Measurements from ENCODE around the gene PCCA.
"Not testable (repeated sequence)": the region's sequence is repeated elsewhere in the genome, so short reads cannot be mapped to it uniquely, and the experiment has no call there.

The PCCA gene

GRCh38 chr13:100545684-100546061, 456.8 kb downstream of the PCCA start:
- no peak for DNase-seq (ENCODE audit: low spot score)

GRCh38 chr13:100546713-100547405, 458.0 kb downstream of the PCCA start:
- DNase-seq (ENCODE audit: low spot score), result no peak

GRCh38 chr13:100547791-100548201, 458.9 kb downstream of the PCCA start:
- DNase-seq (ENCODE audit: low spot score), result no peak

- no peak for DNase-seq (ENCODE audit: low spot score)
Observed at GRCh38 chr13:100549316-100549715, 460.4 kb downstream of the PCCA start.

GRCh38 chr13:100552755-100553154, 463.9 kb downstream of the PCCA start:
- no peak for DNase-seq (ENCODE audit: low spot score)

GRCh38 chr13:100559886-100560285, 471.0 kb downstream of the PCCA start:
- DNase-seq (ENCODE audit: low spot score), result no peak

- no peak for DNase-seq (ENCODE audit: low spot score)
Observed at GRCh38 chr13:100560498-100561157, 471.7 kb downstream of the PCCA start.

GRCh38 chr13:100561158-100561499, 472.2 kb downstream of the PCCA start:
- DNase-seq (ENCODE audit: low spot score), result no peak

GRCh38 chr13:100561599-100562204, 472.8 kb downstream of the PCCA start:
- no peak for DNase-seq (ENCODE audit: low spot score)

GRCh38 chr13:100563779-100564178, 474.9 kb downstream of the PCCA start:
- no peak for DNase-seq (ENCODE audit: low spot score)

- DNase-seq (ENCODE audit: low spot score), result no peak
Observed at GRCh38 chr13:100564444-100565223, 475.7 kb downstream of the PCCA start.

GRCh38 chr13:100565286-100565685, 476.4 kb downstream of the PCCA start:
- DNase-seq (ENCODE audit: low spot score), result no peak

- no peak for DNase-seq (ENCODE audit: low spot score)
Observed at GRCh38 chr13:100566543-100566942, 477.6 kb downstream of the PCCA start.

- peak; percentile 55 for DNase-seq (ENCODE audit: low spot score)
Observed at GRCh38 chr13:100573121-100573520, 484.2 kb downstream of the PCCA start.

- DNase-seq (ENCODE audit: low spot score), result not testable (repeated sequence)
Observed at GRCh38 chr13:100577239-100577638, 488.3 kb downstream of the PCCA start.
